ENCODE data around the gene NCOA7.
A peak's percentile ranks its signal among the peaks of the same experiment; 100 is the strongest.
"Not testable (repeated sequence)": the region's sequence is repeated elsewhere in the genome, so short reads cannot be mapped to it uniquely, and the experiment has no call there.

NCOA7 gene

GRCh38 chr6:125791151-125791819 is 525 bp downstream of the NCOA7 start:
- peak; percentile 51 for DNase-seq

GRCh38 chr6:125791820-125792165 is 1.0 kb downstream of the NCOA7 start:
- DNase-seq: no peak

- DNase-seq: no peak
Measured at GRCh38 chr6:125792172-125792571, 1.4 kb downstream of the NCOA7 start.

GRCh38 chr6:125792680-125793079 is 1.9 kb downstream of the NCOA7 start:
- DNase-seq: peak; percentile 68

- DNase-seq: no peak
Measured at GRCh38 chr6:125793280-125793679, 2.5 kb downstream of the NCOA7 start.

- no peak for DNase-seq
Measured at GRCh38 chr6:125793863-125794262, 3.1 kb downstream of the NCOA7 start.

- no peak for DNase-seq
Measured at GRCh38 chr6:125794342-125795137, 3.8 kb downstream of the NCOA7 start.

GRCh38 chr6:125795301-125795700 is 4.5 kb downstream of the NCOA7 start:
- no peak for DNase-seq

- no peak for DNase-seq
Measured at GRCh38 chr6:125797120-125797885, 6.5 kb downstream of the NCOA7 start.

GRCh38 chr6:125797886-125798444 is 7.2 kb downstream of the NCOA7 start:
- no peak for DNase-seq

- no peak for DNase-seq
Measured at GRCh38 chr6:125798734-125799508, 8.2 kb downstream of the NCOA7 start.

- DNase-seq: no peak
Measured at GRCh38 chr6:125802383-125802782, 11.6 kb downstream of the NCOA7 start.

- DNase-seq: no peak
Measured at GRCh38 chr6:125802943-125803377, 12.2 kb downstream of the NCOA7 start.

GRCh38 chr6:125804264-125804663 is 13.5 kb downstream of the NCOA7 start:
- DNase-seq: no peak

- not testable (repeated sequence) for DNase-seq
Measured at GRCh38 chr6:125804866-125805425, 14.2 kb downstream of the NCOA7 start.

- no peak for DNase-seq
Measured at GRCh38 chr6:125806813-125807212, 16.1 kb downstream of the NCOA7 start.

GRCh38 chr6:125807293-125807692 is 16.5 kb downstream of the NCOA7 start:
- DNase-seq: no peak

GRCh38 chr6:125808060-125808459 is 17.3 kb downstream of the NCOA7 start:
- no peak for DNase-seq

- DNase-seq: no peak
Measured at GRCh38 chr6:125808591-125808990, 17.8 kb downstream of the NCOA7 start.

GRCh38 chr6:125809570-125810170 is 18.9 kb downstream of the NCOA7 start:
- DNase-seq: no peak

GRCh38 chr6:125810445-125810844 is 19.7 kb downstream of the NCOA7 start:
- DNase-seq: no peak

All from fibroblast of skin of scalp (primary cell).